Gastroesophageal sphincter (tissue), 4 donors: ENCODE data around the gene FAM163B. TPM values are rescaled to one million over a fixed set of nuclear protein-coding genes. Genes with fewer than 3 reads are reported as not detected.

Source experiments
- ATAC-seq: fragments of 150-250 bp; one replicate; pipeline ENCODE4 v1.9.1; 2016; ENCODE audit warnings: mild to moderate bottlenecking, moderate library complexity
- H3K27ac ChIP-seq, 4 donors: fragments of 200-600 bp; sonication (generic) in 3 of 4; 1 replicate in 3 of 4; 2 replicates in 1 of 4; pipeline ENCODE4 v1.5.1; 2016 to 2019
- H3K27me3 ChIP-seq: fragments of 200-600 bp; sonication (generic); one replicate; pipeline ENCODE4 v1.5.1; 2019
- H3K36me3 ChIP-seq, 2 donors: fragments of 200-600 bp; sonication (generic); one replicate each; pipeline ENCODE4 v1.5.1; 2019; ENCODE audit warnings: control low read depth in 1 of 2
- H3K4me1 ChIP-seq, 3 donors: fragments of 200-600 bp; sonication (generic); 1 replicate in 2 of 3; 2 replicates in 1 of 3; pipeline ENCODE4 v1.5.1; 2016 to 2019; ENCODE audit warnings: control low read depth in 2 of 3
- H3K4me3 ChIP-seq, 2 donors: fragments of 200-600 bp; sonication (generic); one replicate each; pipeline ENCODE4 v1.5.1; 2019; ENCODE audit warnings: mild to moderate bottlenecking in 1 of 2, moderate library complexity in 1 of 2
- H3K9me3 ChIP-seq, 3 donors: fragments of 200-600 bp; sonication (generic); one replicate each; pipeline ENCODE4 v1.5.1; 2017 to 2019; ENCODE audit warnings: control low read depth in 2 of 3
- EP300 ChIP-seq: sonication (generic); formaldehyde crosslinking; IDR thresholded peaks from one replicate; pipeline ENCODE4 v1.6.1; 2017; ENCODE audit warnings: antibody characterized with exemption, mild to moderate bottlenecking
- POLR2A ChIP-seq, 2 donors: fragments of 450-650 bp; IDR thresholded peaks; one replicate each; pipeline ENCODE4 v1.6.1; 2017; ENCODE audit warnings: antibody characterized with exemption in 2 of 2, mild to moderate bottlenecking in 2 of 2, moderate library complexity in 1 of 2
- POLR2AphosphoS5 ChIP-seq: sonication (generic); formaldehyde crosslinking; IDR thresholded peaks from one replicate; pipeline ENCODE4 v1.6.1; 2017; ENCODE audit warnings: antibody characterized with exemption
- WGBS, 2 donors: methylation state at CpG; one replicate each; pipeline ENCODE4 v1.1.5; 2018; ENCODE audit warnings: low coverage in 1 of 2; 5-methylcytosine and 5-hydroxymethylcytosine counted together
- total RNA-seq, 4 donors: library from RNA; depleted of rRNA; stranded (reverse); fragments of >200 nt; gene quantifications; one replicate each; pipeline ENCODE4 v1.1.0, GENCODE V29; 2016
- TF ChIP-seq, protein P1 (sequence below), 4 experiments: fragments of 200-600 bp in 2 of 4; fragments of 450-650 bp in 2 of 4; sonication (generic) in 1 of 4; IDR thresholded peaks; one replicate each; pipeline ENCODE4 v1.5.1; 2017 to 2019; ENCODE audit warnings: antibody characterized with exemption in 4 of 4, mild to moderate bottlenecking in 2 of 4, moderate library complexity in 2 of 4

The FAM163B gene
- total RNA-seq, 4 donors from 2014 or later = not detected

DNA sequence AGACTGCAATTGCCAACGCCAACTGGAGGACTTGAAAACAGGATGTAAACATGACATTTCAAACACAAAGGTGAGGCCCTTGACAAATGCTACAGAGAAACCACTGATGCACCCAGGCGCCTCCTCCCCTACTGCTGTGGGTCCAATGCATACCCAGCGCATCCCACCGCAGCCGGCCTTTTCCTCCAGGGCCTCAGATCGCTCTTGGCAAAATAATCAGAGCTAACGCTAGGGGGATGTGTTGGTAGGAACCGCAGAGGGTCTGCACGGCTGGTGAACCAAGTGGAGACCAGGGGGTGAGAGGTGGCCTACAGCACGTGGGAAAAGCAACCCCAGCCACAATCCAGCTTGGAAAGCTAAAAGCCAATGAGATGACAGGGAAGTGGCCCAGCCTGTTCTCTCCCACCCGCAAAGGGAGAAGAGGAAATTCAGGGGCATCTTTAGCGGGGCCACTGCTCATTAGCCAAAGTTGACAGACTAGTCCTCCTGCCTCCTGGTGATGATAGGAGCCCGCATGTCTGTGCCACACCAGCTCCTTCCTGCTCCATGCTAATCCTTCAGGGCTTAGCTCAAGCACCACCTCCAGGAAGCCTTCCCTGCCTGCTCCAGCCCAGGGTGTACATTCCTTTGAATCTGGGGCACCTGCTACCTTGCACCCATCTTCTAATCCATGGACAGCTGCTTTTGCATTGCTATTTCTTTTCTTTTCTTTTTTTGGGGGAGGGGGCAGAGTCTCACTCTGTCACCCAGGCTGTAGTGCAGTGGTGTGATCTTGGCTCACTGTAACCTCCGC is 5.9 kb downstream of the FAM163B start:
- peaks cover 0 to 10% (median 0%) of the 10 kb centered on the region in 3 donors for H3K9me3 ChIP-seq
- no peaks in the 10 kb centered on the region for H3K4me1 ChIP-seq
- H3K4me3 ChIP-seq = no peak overlapping the region
- no peak for ATAC-seq
- H3K27me3 ChIP-seq = peaks cover 77% of the 10 kb centered on the region
- no peaks in the 10 kb centered on the region for H3K36me3 ChIP-seq
- TF ChIP-seq EP300 (no peak), POLR2A (IDR thresholded peaks at IDR 0.05) (no peak), POLR2AphosphoS5 (no peak)
- TF ChIP-seq, protein P1, sequence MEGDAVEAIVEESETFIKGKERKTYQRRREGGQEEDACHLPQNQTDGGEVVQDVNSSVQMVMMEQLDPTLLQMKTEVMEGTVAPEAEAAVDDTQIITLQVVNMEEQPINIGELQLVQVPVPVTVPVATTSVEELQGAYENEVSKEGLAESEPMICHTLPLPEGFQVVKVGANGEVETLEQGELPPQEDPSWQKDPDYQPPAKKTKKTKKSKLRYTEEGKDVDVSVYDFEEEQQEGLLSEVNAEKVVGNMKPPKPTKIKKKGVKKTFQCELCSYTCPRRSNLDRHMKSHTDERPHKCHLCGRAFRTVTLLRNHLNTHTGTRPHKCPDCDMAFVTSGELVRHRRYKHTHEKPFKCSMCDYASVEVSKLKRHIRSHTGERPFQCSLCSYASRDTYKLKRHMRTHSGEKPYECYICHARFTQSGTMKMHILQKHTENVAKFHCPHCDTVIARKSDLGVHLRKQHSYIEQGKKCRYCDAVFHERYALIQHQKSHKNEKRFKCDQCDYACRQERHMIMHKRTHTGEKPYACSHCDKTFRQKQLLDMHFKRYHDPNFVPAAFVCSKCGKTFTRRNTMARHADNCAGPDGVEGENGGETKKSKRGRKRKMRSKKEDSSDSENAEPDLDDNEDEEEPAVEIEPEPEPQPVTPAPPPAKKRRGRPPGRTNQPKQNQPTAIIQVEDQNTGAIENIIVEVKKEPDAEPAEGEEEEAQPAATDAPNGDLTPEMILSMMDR (IDR thresholded peaks at IDR 0.05) = no peak
- WGBS, 2 donors = 42 to 80% methylated on average over 2 of the region's 14 CpGs
- no peak overlapping the region for H3K27ac ChIP-seq

DNA sequence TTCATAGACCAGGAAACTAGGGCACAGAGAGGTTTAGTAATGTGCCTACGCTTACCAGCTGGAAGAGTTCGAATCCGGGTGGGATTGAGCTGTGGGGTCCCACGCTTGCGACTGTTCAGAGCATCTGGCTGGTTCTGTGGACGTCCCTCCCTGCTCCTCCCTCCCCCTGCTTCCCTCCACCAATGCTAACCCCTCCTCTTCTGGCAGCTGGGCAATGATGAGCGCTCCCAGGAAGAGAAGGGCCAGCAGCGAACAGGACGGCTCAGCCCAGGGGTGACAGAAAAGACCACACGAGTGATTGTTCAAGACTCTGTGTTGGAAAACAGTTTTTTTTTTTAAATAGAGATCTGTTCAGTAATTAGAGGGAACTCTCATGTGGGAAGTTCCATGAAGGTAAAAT is 6.9 kb downstream of the FAM163B start:
- H3K27ac ChIP-seq = no peak overlapping the region
- no peak overlapping the region for H3K4me3 ChIP-seq
- H3K36me3 ChIP-seq = no peaks in the 10 kb centered on the region
- no peaks in the 10 kb centered on the region for H3K4me1 ChIP-seq
- TF ChIP-seq, protein P1 (IDR thresholded peaks at IDR 0.05) = no peak
- TF ChIP-seq POLR2AphosphoS5 (no peak), POLR2A (IDR thresholded peaks at IDR 0.05) (no peak), EP300 (no peak)
- peaks cover 66% of the 10 kb centered on the region for H3K27me3 ChIP-seq
- ATAC-seq = no peak
- 29 to 54% methylated on average over 5 to 8 of the region's 10 CpGs for WGBS, 2 donors
- H3K9me3 ChIP-seq = peaks cover 0 to 20% (median 0%) of the 10 kb centered on the region in 3 donors

DNA sequence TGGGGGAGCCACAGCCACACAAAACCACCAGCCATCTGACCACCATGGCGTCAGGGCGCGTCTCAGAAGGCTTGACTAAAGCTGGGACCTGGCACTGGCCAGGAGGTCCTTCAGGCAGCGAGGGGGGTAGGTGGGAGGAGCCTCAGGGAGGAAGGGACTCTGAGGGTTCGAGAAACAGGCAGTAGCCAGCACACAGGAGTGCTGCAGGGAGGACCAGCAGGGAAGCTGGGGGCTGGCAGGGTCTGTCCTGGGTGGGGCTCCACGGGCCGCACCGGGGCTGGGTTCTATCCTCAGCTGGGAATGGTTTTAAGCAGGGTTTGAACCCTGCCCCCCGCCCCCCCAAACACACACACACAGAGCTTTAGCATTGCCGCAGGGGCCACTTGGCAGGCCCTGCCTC is 7.4 kb downstream of the FAM163B start:
- WGBS, 2 donors = 76 to 84% methylated on average over 4 to 8 of the region's 10 CpGs
- no peak for TF ChIP-seq EP300
- TF ChIP-seq, protein P1 (IDR thresholded peaks at IDR 0.05) = no peak
- TF ChIP-seq POLR2A (IDR thresholded peaks at IDR 0.05) = no peak
- TF ChIP-seq POLR2AphosphoS5 = no peak
- no peaks in the 10 kb centered on the region for H3K4me1 ChIP-seq

DNA sequence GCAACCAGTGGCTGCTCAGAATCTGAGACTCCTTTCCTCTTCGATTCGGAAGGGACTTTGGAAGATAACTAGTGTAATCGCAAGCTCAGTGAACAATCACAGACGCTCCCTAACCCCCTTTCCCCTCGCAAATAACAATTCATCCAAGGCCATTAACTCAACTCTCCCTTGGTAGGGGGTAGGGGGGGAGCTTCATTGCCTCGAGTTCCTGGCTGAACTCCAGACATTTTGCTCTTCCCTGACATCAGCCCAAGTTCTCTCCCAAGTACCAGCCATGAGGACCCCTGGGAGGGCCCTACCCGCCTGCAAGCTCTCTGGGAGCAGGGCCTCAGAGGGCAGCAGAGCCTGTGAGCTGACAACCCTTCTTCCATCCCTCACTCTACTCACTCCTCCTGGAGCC is 8.4 kb downstream of the FAM163B start:
- no peak overlapping the region for H3K4me3 ChIP-seq
- TF ChIP-seq POLR2AphosphoS5 (no peak), EP300 (no peak), POLR2A (IDR thresholded peaks at IDR 0.05) (no peak)
- TF ChIP-seq, protein P1 (IDR thresholded peaks at IDR 0.05) = no peak
- no peaks in the 10 kb centered on the region for H3K36me3 ChIP-seq
- H3K27me3 ChIP-seq = peaks cover 53% of the 10 kb centered on the region
- peaks cover 0 to 31% (median 0%) of the 10 kb centered on the region in 3 donors for H3K9me3 ChIP-seq
- 47 to 67% methylated on average over 2 to 7 of the region's 7 CpGs for WGBS, 2 donors
- no peak overlapping the region for H3K27ac ChIP-seq
- no peaks in the 10 kb centered on the region for H3K4me1 ChIP-seq
- no peak for ATAC-seq

More for the DNA sequence above, 7.4 kb downstream of the FAM163B start:
- Histone ChIP-seq H3K36me3 (no peaks in the 10 kb centered on the region), H3K4me3 (no peak overlapping the region), H3K27ac (no peak overlapping the region), H3K9me3 (peaks cover 0 to 26% (median 0%) of the 10 kb centered on the region in 3 donors), H3K27me3 (peaks cover 61% of the 10 kb centered on the region)
- no peak for ATAC-seq
